H1 (cell line): ENCODE data around the gene ZMYND10. TPM values are rescaled to one million over a fixed set of nuclear protein-coding genes. Genes with fewer than 3 reads are reported as not detected.

Source experiments
- CTCF ChIA-PET: fragments of 300-600 bp; sonication (Branson Sonifier 250); formaldehyde crosslinking; loops from one replicate; lab custom pipeline; 2021; ENCODE audit not compliant: partially characterized antibody; lab: Charles Lee
- POLR2A ChIA-PET: fragments of 300-600 bp; sonication (Branson Sonifier 250); formaldehyde crosslinking; loops from one replicate; lab custom pipeline; 2021; ENCODE audit warnings: inconsistent platforms; ENCODE audit not compliant: partially characterized antibody; lab: Charles Lee
- DNase-seq, 2 experiments: peaks; one replicate each; pipeline versions ENCODE4 v3.0.0 to v3.0.0-alpha.2; 2010 to 2022; ENCODE audit warnings: low spot score in 2 of 2, low read depth in 1 of 2, mixed read lengths in 1 of 2
- FAIRE-seq: peaks from 2 replicates; lab custom pipeline; 2011; peaks lifted over from hg19 to GRCh38; lab: Jason Lieb, UNC
- H2AFZ ChIP-seq: 2 replicates; pipeline ENCODE4 v1.8.1; 2012; ENCODE audit warnings: low read length, inconsistent platforms
- H2AK5ac ChIP-seq: 2 replicates; pipeline ENCODE4 v1.6.1; 2013; ENCODE audit warnings: low read depth, low read length
- H2BK120ac ChIP-seq: replicated peaks from 2 replicates; pipeline ENCODE3; 2013; ENCODE audit warnings: low read depth, low read length, inconsistent platforms
- H2BK12ac ChIP-seq: 2 replicates; pipeline ENCODE4 v1.6.1; 2013; ENCODE audit warnings: low read depth, low read length
- H2BK15ac ChIP-seq: 2 replicates; pipeline ENCODE4 v1.6.1; 2013; ENCODE audit warnings: low read length
- H2BK20ac ChIP-seq: 2 replicates; pipeline ENCODE4 v1.6.1; 2013; ENCODE audit warnings: low read length
- H2BK5ac ChIP-seq: 2 replicates; pipeline ENCODE4 v1.6.1; 2013; ENCODE audit warnings: low read depth, low read length
- H3K14ac ChIP-seq: 2 replicates; pipeline ENCODE4 v1.6.1; 2013; ENCODE audit warnings: inconsistent platforms; ENCODE audit not compliant: insufficient read length
- H3K18ac ChIP-seq: 2 replicates; pipeline ENCODE4 v1.6.1; 2013; ENCODE audit warnings: low read length; ENCODE audit errors: extremely low read depth
- H3K23ac ChIP-seq: 2 replicates; pipeline ENCODE4 v1.6.1; 2013; ENCODE audit warnings: inconsistent platforms; ENCODE audit not compliant: insufficient read length
- H3K23me2 ChIP-seq: 2 replicates; pipeline ENCODE4 v1.6.1; 2013; ENCODE audit warnings: low read depth, low read length
- H3K27ac ChIP-seq: 2 replicates; pipeline ENCODE4 v1.6.1; 2011; ENCODE audit warnings: low read depth, low read length, inconsistent platforms
- H3K27me3 ChIP-seq, 4 experiments: replicated peaks in 1 of 4; 1 replicate in 1 of 4; 2 replicates in 3 of 4; pipeline versions ENCODE4 v1.6.1 to v1.8.1; 2011 to 2013; ENCODE audit warnings: low read length in 3 of 4, mild to moderate bottlenecking in 3 of 4, inconsistent platforms in 2 of 4, mixed read lengths in 2 of 4, moderate library complexity in 1 of 4; ENCODE audit not compliant: control insufficient read depth in 3 of 4, insufficient read depth in 3 of 4; ENCODE audit errors: extremely low read depth in 1 of 4
- H3K36me3 ChIP-seq, 4 experiments: 2 replicates each; pipeline versions ENCODE4 v1.6.1 to v1.8.1; 2011 to 2013; ENCODE audit warnings: mild to moderate bottlenecking in 4 of 4, low read length in 3 of 4, moderate library complexity in 2 of 4, control low read depth in 1 of 4, inconsistent platforms in 1 of 4; ENCODE audit not compliant: insufficient read depth in 4 of 4, control insufficient read depth in 2 of 4
- H3K4ac ChIP-seq: replicated peaks from 2 replicates; pipeline ENCODE3; 2013; ENCODE audit warnings: low read length, low read depth, mixed read lengths, inconsistent platforms; ENCODE audit not compliant: insufficient read length
- H3K4me1 ChIP-seq, 4 experiments: replicated peaks in 1 of 4; 1 replicate in 1 of 4; 2 replicates in 3 of 4; pipeline versions ENCODE4 v1.6.1 to v1.8.1; 2011 to 2013; ENCODE audit warnings: low read length in 3 of 4, inconsistent platforms in 2 of 4, mixed read lengths in 1 of 4; ENCODE audit not compliant: insufficient read depth in 4 of 4, control insufficient read depth in 3 of 4
- H3K4me2 ChIP-seq, 2 experiments: 2 replicates each; pipeline versions ENCODE4 v1.6.1 to v1.8.1; 2011 to 2013; ENCODE audit warnings: low read depth in 2 of 2, low read length in 2 of 2, control low read depth in 1 of 2, inconsistent platforms in 1 of 2, mild to moderate bottlenecking in 1 of 2; ENCODE audit not compliant: insufficient read depth in 1 of 2
- H3K4me3 ChIP-seq, 4 experiments: fragments of 200-600, 300-600 bp in 1 of 4; sonication (generic), shearing (Covaris generic), sonication (Bioruptor Twin) in 1 of 4; 2 replicates each; pipeline versions ENCODE4 v1.5.1 to v1.8.1; 2011 to 2016; ENCODE audit warnings: low read length in 4 of 4, low read depth in 3 of 4, control low read depth in 2 of 4, inconsistent platforms in 2 of 4, mild to moderate bottlenecking in 2 of 4, mixed read lengths in 1 of 4, moderate library complexity in 1 of 4; ENCODE audit not compliant: insufficient read depth in 2 of 4; ENCODE audit errors: extremely low read depth in 1 of 4
- H3K56ac ChIP-seq: replicated peaks from 2 replicates; pipeline ENCODE3; 2013; ENCODE audit warnings: low read depth, mild to moderate bottlenecking, mixed read lengths, low read length, inconsistent platforms; ENCODE audit not compliant: insufficient read length
- H3K79me1 ChIP-seq: 2 replicates; pipeline ENCODE4 v1.6.1; 2013; ENCODE audit warnings: low read depth, low read length, control low read depth
- H3K79me2 ChIP-seq, 2 experiments: 2 replicates each; pipeline versions ENCODE4 v1.6.1 to v1.8.1; 2012 to 2013; ENCODE audit warnings: low read length in 2 of 2, mild to moderate bottlenecking in 2 of 2, inconsistent platforms in 1 of 2; ENCODE audit not compliant: insufficient read depth in 2 of 2, control insufficient read depth in 1 of 2
- H3K9ac ChIP-seq, 4 experiments: replicated peaks in 1 of 4; 1 replicate in 1 of 4; 2 replicates in 3 of 4; pipeline versions ENCODE4 v1.6.1 to v1.8.1; 2011 to 2013; ENCODE audit warnings: low read depth in 3 of 4, low read length in 3 of 4, control low read depth in 2 of 4, mild to moderate bottlenecking in 2 of 4, moderate library complexity in 2 of 4, inconsistent platforms in 1 of 4; ENCODE audit errors: extremely low read depth in 1 of 4
- H3K9me3 ChIP-seq, 2 experiments: 2 replicates each; pipeline versions ENCODE4 v1.6.1 to v1.8.1; 2012 to 2013; ENCODE audit warnings: mild to moderate bottlenecking in 2 of 2, moderate library complexity in 2 of 2, control low read depth in 1 of 2, inconsistent platforms in 1 of 2, low read depth in 1 of 2, low read length in 1 of 2, mixed read lengths in 1 of 2; ENCODE audit not compliant: insufficient read depth in 2 of 2
- H4K20me1 ChIP-seq, 2 experiments: replicated peaks in 1 of 2; 2 replicates each; pipeline versions ENCODE3 to v1.8.1; 2011 to 2013; ENCODE audit warnings: inconsistent platforms in 2 of 2, low read length in 2 of 2, mild to moderate bottlenecking in 1 of 2; ENCODE audit not compliant: insufficient read depth in 2 of 2, control insufficient read depth in 1 of 2
- H4K5ac ChIP-seq: 2 replicates; pipeline ENCODE4 v1.6.1; 2013; ENCODE audit warnings: low read length, low read depth, mixed read lengths, inconsistent platforms; ENCODE audit not compliant: insufficient read length
- H4K8ac ChIP-seq: 2 replicates; pipeline ENCODE4 v1.8.0; 2013; ENCODE audit warnings: mild to moderate bottlenecking, moderate library complexity, low read length, inconsistent platforms; ENCODE audit not compliant: insufficient read depth; ENCODE audit errors: extremely low read depth
- H4K91ac ChIP-seq: replicated peaks from 2 replicates; pipeline ENCODE3; 2013; ENCODE audit warnings: low read length, mixed read lengths, inconsistent platforms; ENCODE audit not compliant: insufficient read length
- ASH2L ChIP-seq: fragments of 200-600, 300-600 bp; sonication (generic); IDR thresholded peaks from one replicate; pipeline ENCODE4 v1.7.1; 2017; ENCODE audit warnings: low read length
- GABPA ChIP-seq: IDR thresholded peaks from 2 replicates; pipeline ENCODE4 v1.6.1; 2011; ENCODE audit warnings: mild to moderate bottlenecking, low read length, moderate library complexity, borderline replicate concordance; ENCODE audit not compliant: insufficient read depth
- KDM4A ChIP-seq: IDR thresholded peaks from one replicate; pipeline ENCODE4 v1.7.1; 2012; ENCODE audit warnings: low read depth, mild to moderate bottlenecking, moderate library complexity, low read length, inconsistent platforms; ENCODE audit not compliant: severe bottlenecking
- RAD21 ChIP-seq, 2 experiments: IDR thresholded peaks in 1 of 2; conservative IDR thresholded peaks in 1 of 2; 2 replicates each; pipeline ENCODE4 v1.6.1; 2011; ENCODE audit warnings: low read depth in 2 of 2, low read length in 2 of 2, improper control_type of control experiment in 1 of 2, inconsistent platforms in 1 of 2, mild to moderate bottlenecking in 1 of 2, moderate library complexity in 1 of 2
- RNF2 ChIP-seq: fragments of 200-900, 300-1000 bp; sonication (generic); IDR thresholded peaks from 2 replicates; pipeline ENCODE4 v1.7.1; 2016; ENCODE audit warnings: borderline replicate concordance, low read depth, mild to moderate bottlenecking, antibody characterized with exemption, low read length; ENCODE audit not compliant: poor library complexity, severe bottlenecking; ENCODE audit errors: missing control alignments
- RXRA ChIP-seq: IDR thresholded peaks from 2 replicates; pipeline ENCODE4 v1.6.1; 2011; ENCODE audit warnings: low read depth, mild to moderate bottlenecking, low read length, moderate library complexity; ENCODE audit not compliant: insufficient read depth
- SIRT6 ChIP-seq: IDR thresholded peaks from one replicate; pipeline ENCODE4 v1.7.1; 2012; ENCODE audit warnings: low read length, inconsistent platforms
- TEAD4 ChIP-seq: IDR thresholded peaks from 2 replicates; pipeline ENCODE4 v1.6.1; 2012; ENCODE audit warnings: low read depth, low read length, inconsistent platforms, mixed read lengths
- WGBS, 2 experiments: shearing (Covaris generic) in 1 of 2; methylation state at CpG; one replicate each; pipeline versions ENCODE4 v1.1.6 to v1.1.7; 2013 to 2015; ENCODE audit warnings: low lambda C conversion rate in 2 of 2, mixed read lengths in 2 of 2, inconsistent platforms in 1 of 2, low coverage in 1 of 2, missing lambda C conversion rate in 1 of 2; ENCODE audit not compliant: insufficient replicate concordance in 2 of 2, insufficient coverage in 1 of 2, insufficient read length in 1 of 2; ENCODE audit errors: extremely low coverage in 1 of 2, missing lambda C conversion rate in 1 of 2; 5-methylcytosine and 5-hydroxymethylcytosine counted together
- polyA plus RNA-seq, 7 experiments: library from polyadenylated mRNA; depleted of rRNA in 3 of 7; stranded (reverse) in 5 of 7; unstranded in 2 of 7; fragments of >200 nt in 5 of 7; fragments of 200-250 nt in 2 of 7; gene quantifications; 1 replicate in 5 of 7; 2 replicates in 1 of 7; 4 replicates in 1 of 7; pipeline versions ENCODE4 v1.2.1 to v1.2.3, GENCODE V29; 2011 to 2013; ENCODE audit warnings: missing spikeins in 2 of 7, mixed read lengths in 2 of 7
- total RNA-seq: library from RNA; stranded (reverse); fragmentation: NEBNext Ultra II Directional; extraction: Animal tissue kit (Norgen Biotek cat#: 25700); gene quantifications from 2 replicates; pipeline ENCODE4 v1.2.1, GENCODE V29; 2021

Gene ZMYND10
- total and polyA plus RNA-seq, 2 of the 8 experiments (the other 6 are each of a cell fraction or from before 2014, with no cell fraction given): 0.56 to 0.79 TPM

- no peak within 1 kb of the TSS for H4K91ac ChIP-seq
- CTCF ChIA-PET: interaction anchor here (0.7 to 5.0 kb wide), 4 partner anchors 11 to 183 kb away, joined by 3 to 49 read pairs (median 22); partner anchors contain the start of genes CYB561D2, NPRL2 and ZMYND10
- peaks cover 0 to 16% (median 9%) of the 10 kb centered on the region in 4 experiments; a peak in 6 of 7 replicates for H3K4me1 ChIP-seq
- no peak within 1 kb of the TSS for H2BK12ac ChIP-seq
- no peak within 1 kb of the TSS for H3K56ac ChIP-seq
- H2AFZ ChIP-seq: peak within 1 kb of the TSS; percentile 98
- H3K9me3 ChIP-seq: no peaks in the 10 kb centered on the region
- H3K23me2 ChIP-seq: peaks cover 10% of the 10 kb centered on the region; the same call in 1 of the 2 replicates
- no peak within 1 kb of the TSS for H2BK20ac ChIP-seq
- peaks cover 3 to 10% (median 5%) of the 10 kb centered on the region in 4 experiments; a peak in 5 of 8 replicates for H3K36me3 ChIP-seq
- H3K79me1 ChIP-seq: peaks cover 16% of the 10 kb centered on the region
- H4K8ac ChIP-seq: peak within 1 kb of the TSS; percentile 94
- peak within 1 kb of the TSS; percentile 14 for H3K4ac ChIP-seq
- H2BK15ac ChIP-seq: no peak within 1 kb of the TSS
- peak within 1 kb of the TSS; percentile 62 to 88 (median 70) for H3K9ac ChIP-seq
- peak within 1 kb of the TSS; percentile 72 to 87 for H3K4me2 ChIP-seq
- no peak within 1 kb of the TSS for H2AK5ac ChIP-seq
- H3K4me3 ChIP-seq: peak within 1 kb of the TSS; percentile 75 to 85 (median 83)
- no peak within 1 kb of the TSS for H3K14ac ChIP-seq
- no peak within 1 kb of the TSS for H3K23ac ChIP-seq
- H3K79me2 ChIP-seq: peaks cover 0 to 26% of the 10 kb centered on the region in 2 experiments; a peak in 2 of 4 replicates
- peak within 1 kb of the TSS; percentile 73; the same call in 1 of the 2 replicates for H2BK5ac ChIP-seq
- peaks cover 0 to 5% (median under 1%) of the 10 kb centered on the region in 4 experiments; a peak in 3 of 7 replicates for H3K27me3 ChIP-seq
- POLR2A ChIA-PET: no interaction called here
- peak within 1 kb of the TSS; percentile 55; the same call in 1 of the 2 replicates for H3K18ac ChIP-seq
- peak; percentile 94 for FAIRE-seq
- 7% methylated on average over 63 of the region's 64 CpGs; no CpG with 5 or more reads in 1 of the 2 experiments for WGBS, 2 experiments
- peak; percentile 91 to 98 for DNase-seq
- H2BK120ac ChIP-seq: no peak within 1 kb of the TSS
- H4K5ac ChIP-seq: peak within 1 kb of the TSS; percentile 30
- H4K20me1 ChIP-seq: peaks cover 9 to 24% of the 10 kb centered on the region in 2 experiments
- peak within 1 kb of the TSS; percentile 46; the same call in 1 of the 2 replicates for H3K27ac ChIP-seq
- peak; percentile 63 for TF ChIP-seq KDM4A
- no peak for TF ChIP-seq RAD21 (IDR thresholded peaks at IDR 0.05 in 1 of 2, conservative IDR thresholded peaks at IDR 0.05 in 1 of 2; ENCODE audit: low read depth in 2 of 2, low read length in 2 of 2)
- peak; percentile 70; the same call in 1 of the 2 replicates for TF ChIP-seq GABPA
- no peak for TF ChIP-seq RNF2
- TF ChIP-seq SIRT6: no peak
- no peak for TF ChIP-seq RXRA
- TF ChIP-seq ASH2L: peak; percentile 63
- TF ChIP-seq TEAD4: no peak
Measured at GRCh38 chr3:50358911-50359759, 13.6 kb upstream of the ZMYND10 start, which contains the start of gene TMEM115. Gene TMEM115, minus strand, starts transcription at chr3:50359521. Its CDS starts 458 bp downstream, at chr3:50359063.
